ENCODE measurements around the gene KCNQ5. TPM values are rescaled to one million over a fixed set of nuclear protein-coding genes. Genes with fewer than 3 reads are reported as not detected.

KCNQ5 gene
- total RNA-seq, 4 donors from 2014 or later: 0.14 to 1.2 (median 0.48) TPM; not detected in 1

- intact Hi-C loops (cut with DNase I; ENCODE audit: low total_unique reads) (no loop called here), in situ Hi-C loops (cut with MboI; ENCODE audit: low pct_ligation_motif_present in 1 of 4, low pct_unique_long_range_greater_than_20kb in 1 of 4, low sequenced_read_pairs in 3 of 4) (no loop called here)
- no peak for DNase-seq
- H3K4me3 ChIP-seq: no peak overlapping the region
- H3K4me1 ChIP-seq: no peaks in the 10 kb centered on the region
- H3K27ac ChIP-seq: no peak overlapping the region
- no peaks in the 10 kb centered on the region for H3K9me3 ChIP-seq
- WGBS, 2 donors (ENCODE audit: low coverage in 1 of 2): 63 to 68% methylated on average over 2 to 4 of the region's 4 CpGs
- H3K36me3 ChIP-seq: no peaks in the 10 kb centered on the region
- no peak for TF ChIP-seq POLR2AphosphoS5 (IDR thresholded peaks at IDR 0.05)
- TF ChIP-seq POLR2A (IDR thresholded peaks at IDR 0.05): no peak
- no peak for TF ChIP-seq CTCF (IDR thresholded peaks at IDR 0.05)
- TF ChIP-seq EP300 (IDR thresholded peaks at IDR 0.05; ENCODE audit: low read depth): no peak
- H3K27me3 ChIP-seq: no peaks in the 10 kb centered on the region
Measured at GRCh38 chr6:73062130-73062529, 440.3 kb downstream of the KCNQ5 start.

GRCh38 chr6:73062837-73063236, 441.0 kb downstream of the KCNQ5 start:
- TF ChIP-seq POLR2AphosphoS5 (IDR thresholded peaks at IDR 0.05) (no peak), POLR2A (IDR thresholded peaks at IDR 0.05) (no peak), CTCF (IDR thresholded peaks at IDR 0.05) (no peak), EP300 (IDR thresholded peaks at IDR 0.05; ENCODE audit: low read depth) (no peak)
- no peaks in the 10 kb centered on the region for H3K36me3 ChIP-seq
- in situ Hi-C loops (cut with MboI; ENCODE audit: low pct_ligation_motif_present in 1 of 4, low pct_unique_long_range_greater_than_20kb in 1 of 4, low sequenced_read_pairs in 3 of 4): no loop called here

GRCh38 chr6:73064266-73064665, 442.4 kb downstream of the KCNQ5 start:
- 81 to 90% methylated on average over 1 of the region's 1 CpG for WGBS, 2 donors (ENCODE audit: low coverage in 1 of 2)

More at GRCh38 chr6:73062837-73063236, 441.0 kb downstream of the KCNQ5 start:
- 71 to 80% methylated on average over 2 of the region's 2 CpGs for whole genome bisulfite sequencing, 2 donors (ENCODE audit: low coverage in 1 of 2)
- intact Hi-C loops (cut with DNase I; ENCODE audit: low total_unique reads): no loop called here
- no peak overlapping the region for H3K27ac ChIP-seq
- no peak for DNase-seq
- no peaks in the 10 kb centered on the region for H3K27me3 ChIP-seq
- H3K9me3 ChIP-seq: no peaks in the 10 kb centered on the region
- no peak overlapping the region for H3K4me3 ChIP-seq
- no peaks in the 10 kb centered on the region for H3K4me1 ChIP-seq

GRCh38 chr6:73073238-73073637, 451.4 kb downstream of the KCNQ5 start:
- 83 to 90% methylated on average over 2 of the region's 2 CpGs for WGBS, 2 donors (ENCODE audit: low coverage in 1 of 2)
- H3K9me3 ChIP-seq: no peaks in the 10 kb centered on the region
- TF ChIP-seq POLR2A (IDR thresholded peaks at IDR 0.05) (no peak), POLR2AphosphoS5 (IDR thresholded peaks at IDR 0.05) (no peak), EP300 (IDR thresholded peaks at IDR 0.05; ENCODE audit: low read depth) (no peak), CTCF (IDR thresholded peaks at IDR 0.05) (no peak)
- no peaks in the 10 kb centered on the region for H3K4me1 ChIP-seq
- H3K27me3 ChIP-seq: no peaks in the 10 kb centered on the region
- no peak for DNase-seq
- in situ Hi-C loops (cut with MboI; ENCODE audit: low pct_ligation_motif_present in 1 of 4, low pct_unique_long_range_greater_than_20kb in 1 of 4, low sequenced_read_pairs in 3 of 4) (no loop called here), intact Hi-C loops (cut with DNase I; ENCODE audit: low total_unique reads) (no loop called here)
- H3K36me3 ChIP-seq: no peaks in the 10 kb centered on the region
- no peak overlapping the region for H3K27ac ChIP-seq
- H3K4me3 ChIP-seq: no peak overlapping the region

More at GRCh38 chr6:73064266-73064665, 442.4 kb downstream of the KCNQ5 start:
- Histone ChIP-seq H3K9me3 (no peaks in the 10 kb centered on the region), H3K4me1 (no peaks in the 10 kb centered on the region), H3K4me3 (no peak overlapping the region), H3K27ac (no peak overlapping the region), H3K27me3 (no peaks in the 10 kb centered on the region), H3K36me3 (no peaks in the 10 kb centered on the region)
- in situ Hi-C loops (cut with MboI; ENCODE audit: low pct_ligation_motif_present in 1 of 4, low pct_unique_long_range_greater_than_20kb in 1 of 4, low sequenced_read_pairs in 3 of 4): no loop called here
- DNase-seq: no peak
- intact Hi-C loops (cut with DNase I; ENCODE audit: low total_unique reads): no loop called here
- TF ChIP-seq POLR2AphosphoS5 (IDR thresholded peaks at IDR 0.05) (no peak), EP300 (IDR thresholded peaks at IDR 0.05; ENCODE audit: low read depth) (no peak), CTCF (IDR thresholded peaks at IDR 0.05) (no peak), POLR2A (IDR thresholded peaks at IDR 0.05) (no peak)

Data from transverse colon (tissue), 4 donors.